H9 (cell line): ENCODE data around the gene SPSB3. TPM values are rescaled to one million over a fixed set of nuclear protein-coding genes. Genes with fewer than 3 reads are reported as not detected.

Experiments
- DNase-seq: peaks from one replicate; pipeline ENCODE4 v3.0.0-alpha.2; 2017
- H2AFZ ChIP-seq: one replicate; pipeline ENCODE4 v1.6.1; 2013; ENCODE audit warnings: mild to moderate bottlenecking, low read length, control low read depth, moderate library complexity
- H2AK5ac ChIP-seq: 2 replicates; pipeline ENCODE4 v1.6.1; 2013; ENCODE audit warnings: low read length, control low read depth, mixed read lengths; ENCODE audit not compliant: insufficient read length
- H2BK120ac ChIP-seq: one replicate; pipeline ENCODE4 v1.6.1; 2013; ENCODE audit warnings: low read depth, mild to moderate bottlenecking, low read length, control low read depth, inconsistent platforms; ENCODE audit not compliant: poor library complexity, severe bottlenecking
- H2BK12ac ChIP-seq: 2 replicates; pipeline ENCODE4 v1.6.1; 2013; ENCODE audit warnings: low read length, control low read depth, mixed read lengths, low read depth; ENCODE audit not compliant: insufficient read length
- H2BK15ac ChIP-seq: 2 replicates; pipeline ENCODE4 v1.6.1; 2013; ENCODE audit warnings: low read depth, low read length, control low read depth
- H2BK20ac ChIP-seq: one replicate; pipeline ENCODE4 v1.6.1; 2013; ENCODE audit warnings: low read depth, mild to moderate bottlenecking, low read length, control low read depth, inconsistent platforms; ENCODE audit not compliant: poor library complexity, severe bottlenecking
- H2BK5ac ChIP-seq: 2 replicates; pipeline ENCODE4 v1.6.1; 2013; ENCODE audit warnings: low read length, control low read depth, mixed read lengths; ENCODE audit not compliant: insufficient read length
- H3K14ac ChIP-seq: 2 replicates; pipeline ENCODE4 v1.6.1; 2013; ENCODE audit warnings: low read length, control low read depth; ENCODE audit not compliant: insufficient read depth
- H3K18ac ChIP-seq: 2 replicates; pipeline ENCODE4 v1.6.1; 2013; ENCODE audit warnings: low read depth, mild to moderate bottlenecking, mixed read lengths, low read length, control low read depth; ENCODE audit not compliant: insufficient read length
- H3K23ac ChIP-seq: 2 replicates; pipeline ENCODE4 v1.6.1; 2013; ENCODE audit warnings: low read length, control low read depth, mixed read lengths, low read depth; ENCODE audit not compliant: insufficient read length
- H3K23me2 ChIP-seq: 2 replicates; pipeline ENCODE4 v1.6.1; 2013; ENCODE audit warnings: low read depth, mild to moderate bottlenecking, mixed read lengths, low read length, control low read depth; ENCODE audit not compliant: insufficient read length, poor library complexity, severe bottlenecking
- H3K27ac ChIP-seq: 2 replicates; pipeline ENCODE4 v1.5.1; 2013; ENCODE audit warnings: low read length, control low read depth, mixed read lengths, low read depth; ENCODE audit not compliant: insufficient read length
- H3K27me3 ChIP-seq: 2 replicates; pipeline ENCODE4 v1.6.1; 2013; ENCODE audit warnings: low read length, control low read depth, inconsistent platforms; ENCODE audit not compliant: insufficient read depth
- H3K4ac ChIP-seq: 2 replicates; pipeline ENCODE4 v1.6.1; 2013; ENCODE audit warnings: low read depth, mild to moderate bottlenecking, control low read depth, inconsistent platforms, low read length, moderate library complexity
- H3K4me1 ChIP-seq: 2 replicates; pipeline ENCODE4 v1.6.1; 2013; ENCODE audit warnings: low read length, control low read depth, inconsistent platforms; ENCODE audit not compliant: insufficient read depth
- H3K4me2 ChIP-seq: 2 replicates; pipeline ENCODE4 v1.6.1; 2013; ENCODE audit warnings: low read length, control low read depth, mixed read lengths; ENCODE audit not compliant: insufficient read length, insufficient read depth
- H3K56ac ChIP-seq: 2 replicates; pipeline ENCODE4 v1.6.1; 2013; ENCODE audit warnings: low read depth, mild to moderate bottlenecking, mixed read lengths, low read length, control low read depth; ENCODE audit not compliant: insufficient read length
- H3K79me1 ChIP-seq: 2 replicates; pipeline ENCODE4 v1.6.1; 2013; ENCODE audit warnings: low read depth, mild to moderate bottlenecking, moderate library complexity, low read length, control low read depth, inconsistent platforms; ENCODE audit not compliant: insufficient read depth, poor library complexity, severe bottlenecking
- H3K79me2 ChIP-seq: 2 replicates; pipeline ENCODE4 v1.6.1; 2013; ENCODE audit warnings: low read length, control low read depth, inconsistent platforms; ENCODE audit not compliant: insufficient read depth
- H3K9ac ChIP-seq: 2 replicates; pipeline ENCODE4 v1.6.1; 2013; ENCODE audit warnings: low read length, control low read depth, mixed read lengths; ENCODE audit not compliant: insufficient read length; ENCODE audit errors: extremely low read depth
- H3K9me3 ChIP-seq: one replicate; pipeline ENCODE4 v1.6.1; 2013; ENCODE audit warnings: low read depth, low read length, inconsistent platforms; ENCODE audit not compliant: control insufficient read depth
- H3T11ph ChIP-seq: one replicate; pipeline ENCODE4 v1.6.1; 2013; ENCODE audit warnings: mild to moderate bottlenecking, low read length, control low read depth, inconsistent platforms
- H4K20me1 ChIP-seq: one replicate; pipeline ENCODE4 v1.6.1; 2013; ENCODE audit not compliant: control insufficient read depth, insufficient read length, insufficient read depth
- H4K5ac ChIP-seq: 2 replicates; pipeline ENCODE4 v1.6.1; 2013; ENCODE audit warnings: low read depth, mild to moderate bottlenecking, mixed read lengths, low read length, control low read depth; ENCODE audit not compliant: insufficient read length
- H4K8ac ChIP-seq: replicated peaks from 2 replicates; pipeline ENCODE4 v1.6.1; 2013; ENCODE audit warnings: low read length, control low read depth, mixed read lengths, low read depth; ENCODE audit not compliant: insufficient read length
- H4K91ac ChIP-seq: 2 replicates; pipeline ENCODE4 v1.6.1; 2013; ENCODE audit warnings: low read depth, mild to moderate bottlenecking, moderate library complexity, mixed read lengths, low read length, control low read depth; ENCODE audit not compliant: insufficient read length
- H3K27ac Mint-ChIP-seq, 3 experiments: 2 replicates in 2 of 3; 3 replicates in 1 of 3; pipeline ENCODE4 v1.8.0; 2020 to 2021; ENCODE audit warnings: mixed read lengths in 3 of 3, mild to moderate bottlenecking in 1 of 3, moderate library complexity in 1 of 3
- H3K27me3 Mint-ChIP-seq: 2 replicates; pipeline ENCODE4 v1.8.0; 2021; ENCODE audit warnings: low read depth, mild to moderate bottlenecking, moderate library complexity, mixed read lengths
- H3K36me3 Mint-ChIP-seq, 3 experiments: 2 replicates in 2 of 3; 3 replicates in 1 of 3; pipeline ENCODE4 v1.8.0; 2020 to 2021; ENCODE audit warnings: low read depth in 3 of 3, mixed read lengths in 3 of 3; ENCODE audit not compliant: insufficient read depth in 1 of 3
- H3K4me1 Mint-ChIP-seq, 2 experiments: 2 replicates each; pipeline ENCODE4 v1.8.0; 2020; ENCODE audit warnings: mixed read lengths in 2 of 2
- H3K4me3 Mint-ChIP-seq, 2 experiments: 2 replicates in 1 of 2; 3 replicates in 1 of 2; pipeline ENCODE4 v1.8.0; 2020 to 2021; ENCODE audit warnings: mild to moderate bottlenecking in 2 of 2, mixed read lengths in 2 of 2, moderate library complexity in 1 of 2
- H3K9me3 Mint-ChIP-seq, 2 experiments: 2 replicates in 1 of 2; 3 replicates in 1 of 2; pipeline ENCODE4 v1.8.0; 2020; ENCODE audit warnings: mild to moderate bottlenecking in 2 of 2, mixed read lengths in 2 of 2, moderate library complexity in 1 of 2
- WGBS: extraction: QIAGEN DNeasy Blood & Tissue Kit; methylation state at CpG from one replicate; pipeline ENCODE4 v1.1.7; 2013; ENCODE audit warnings: missing lambda C conversion rate, low lambda C conversion rate, mixed read lengths; ENCODE audit not compliant: insufficient read length; ENCODE audit errors: extremely low coverage; 5-methylcytosine and 5-hydroxymethylcytosine counted together
- total RNA-seq: library from RNA; stranded (reverse); gene quantifications from 2 replicates; pipeline ENCODE4 v1.2.1, GENCODE V29; 2021
- TF ChIP-seq, protein P1 (sequence below): fragments of 200-600 bp; sonication (generic); conservative IDR thresholded peaks from 3 replicates; pipeline ENCODE4 v1.8.0; 2021; ENCODE audit warnings: antibody characterized with exemption, mild to moderate bottlenecking

SPSB3 gene
- total RNA-seq, 1 experiment from 2014 or later, result 19.9 TPM

DNA sequence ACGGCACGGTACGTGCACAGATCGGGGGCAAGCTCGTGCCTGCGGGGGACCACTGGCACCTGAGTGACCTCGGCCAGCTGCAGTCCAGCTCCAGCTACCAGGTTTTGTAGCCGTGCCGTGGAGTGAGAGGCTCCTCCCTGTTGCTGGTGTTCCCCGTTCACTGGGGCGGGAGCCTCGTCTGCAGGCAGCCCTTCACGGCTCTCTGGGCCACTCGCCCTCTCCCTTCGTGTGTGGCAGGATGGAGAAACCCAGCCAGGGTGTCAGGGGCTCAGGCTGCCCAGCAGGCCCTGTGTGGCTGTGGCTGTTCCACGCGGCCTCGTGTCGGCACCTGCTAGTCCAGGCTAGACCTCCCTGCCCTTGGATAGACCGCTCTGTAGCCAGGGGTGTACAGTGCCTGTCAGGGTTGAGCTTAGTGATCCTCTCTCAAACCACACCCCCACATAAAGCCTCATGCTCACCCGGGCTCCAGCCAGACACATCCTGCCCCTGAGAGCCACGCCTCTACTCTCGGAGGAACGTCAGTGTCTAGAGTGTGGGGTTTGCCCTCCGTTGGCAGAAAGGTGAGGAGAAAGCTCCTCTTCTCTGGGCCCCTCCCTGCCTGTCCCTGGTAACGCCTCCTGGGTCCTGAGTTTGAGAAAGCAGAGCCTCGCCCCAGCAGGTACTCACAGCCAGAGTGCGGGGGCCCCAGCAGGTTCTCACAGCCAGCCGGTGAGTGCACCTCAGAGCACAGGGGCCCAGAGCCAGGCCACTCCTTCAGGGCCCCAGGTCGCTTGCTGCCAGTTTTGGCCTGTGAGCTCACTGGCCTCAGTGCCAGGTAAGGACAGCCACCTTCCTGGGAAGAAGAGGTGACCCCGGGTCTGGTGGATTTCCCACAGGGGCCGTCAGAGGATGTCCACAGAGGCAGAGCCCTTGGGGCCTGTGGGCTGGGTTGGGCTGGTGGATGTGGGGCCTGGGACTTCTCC lies 38.7 kb downstream of the SPSB3 start:
- no peak overlapping the region for H3K4me3 Mint-ChIP-seq
- Histone ChIP-seq H4K91ac (no peak overlapping the region), H4K8ac (no peak overlapping the region), H3K27me3 (no peaks in the 10 kb centered on the region), H3K9ac (no peak overlapping the region), H2BK120ac (no peak overlapping the region), H3K27ac (no peak overlapping the region), H2BK20ac (no peak overlapping the region), H3K23me2 (no peaks in the 10 kb centered on the region), H2BK15ac (no peak overlapping the region), H3K23ac (no peak overlapping the region), H2AFZ (no peak overlapping the region), H3K4ac (no peak overlapping the region), H3K18ac (no peak overlapping the region), H4K20me1 (peaks cover 3% of the 10 kb centered on the region), H2BK12ac (no peak overlapping the region), H2BK5ac (no peak overlapping the region), H3K4me1 (no peaks in the 10 kb centered on the region), H3K14ac (no peak overlapping the region), H3K56ac (no peak overlapping the region), H3K4me2 (no peak overlapping the region), H3T11ph (no peak overlapping the region), H2AK5ac (no peak overlapping the region), H3K79me1 (no peaks in the 10 kb centered on the region), H3K79me2 (no peaks in the 10 kb centered on the region), H4K5ac (no peak overlapping the region), H3K9me3 (peaks cover 9% of the 10 kb centered on the region)
- no peaks in the 10 kb centered on the region for H3K4me1 Mint-ChIP-seq
- DNase-seq, result peak; percentile 27
- H3K36me3 Mint-ChIP-seq, result peaks cover 3 to 7% (median 5%) of the 10 kb centered on the region in 3 experiments; a peak in 6 of 7 replicates
- no CpG with 5 or more reads among the region's 32 CpGs for WGBS
- no peaks in the 10 kb centered on the region for H3K9me3 Mint-ChIP-seq
- H3K27me3 Mint-ChIP-seq, result no peaks in the 10 kb centered on the region; the same call in 1 of the 2 replicates
- H3K27ac Mint-ChIP-seq, result no peak overlapping the region
- TF ChIP-seq, protein P1, sequence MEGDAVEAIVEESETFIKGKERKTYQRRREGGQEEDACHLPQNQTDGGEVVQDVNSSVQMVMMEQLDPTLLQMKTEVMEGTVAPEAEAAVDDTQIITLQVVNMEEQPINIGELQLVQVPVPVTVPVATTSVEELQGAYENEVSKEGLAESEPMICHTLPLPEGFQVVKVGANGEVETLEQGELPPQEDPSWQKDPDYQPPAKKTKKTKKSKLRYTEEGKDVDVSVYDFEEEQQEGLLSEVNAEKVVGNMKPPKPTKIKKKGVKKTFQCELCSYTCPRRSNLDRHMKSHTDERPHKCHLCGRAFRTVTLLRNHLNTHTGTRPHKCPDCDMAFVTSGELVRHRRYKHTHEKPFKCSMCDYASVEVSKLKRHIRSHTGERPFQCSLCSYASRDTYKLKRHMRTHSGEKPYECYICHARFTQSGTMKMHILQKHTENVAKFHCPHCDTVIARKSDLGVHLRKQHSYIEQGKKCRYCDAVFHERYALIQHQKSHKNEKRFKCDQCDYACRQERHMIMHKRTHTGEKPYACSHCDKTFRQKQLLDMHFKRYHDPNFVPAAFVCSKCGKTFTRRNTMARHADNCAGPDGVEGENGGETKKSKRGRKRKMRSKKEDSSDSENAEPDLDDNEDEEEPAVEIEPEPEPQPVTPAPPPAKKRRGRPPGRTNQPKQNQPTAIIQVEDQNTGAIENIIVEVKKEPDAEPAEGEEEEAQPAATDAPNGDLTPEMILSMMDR, result no peak
